ENCODE measurements around the gene KRTAP10-10.

KRTAP10-10 gene

DNA sequence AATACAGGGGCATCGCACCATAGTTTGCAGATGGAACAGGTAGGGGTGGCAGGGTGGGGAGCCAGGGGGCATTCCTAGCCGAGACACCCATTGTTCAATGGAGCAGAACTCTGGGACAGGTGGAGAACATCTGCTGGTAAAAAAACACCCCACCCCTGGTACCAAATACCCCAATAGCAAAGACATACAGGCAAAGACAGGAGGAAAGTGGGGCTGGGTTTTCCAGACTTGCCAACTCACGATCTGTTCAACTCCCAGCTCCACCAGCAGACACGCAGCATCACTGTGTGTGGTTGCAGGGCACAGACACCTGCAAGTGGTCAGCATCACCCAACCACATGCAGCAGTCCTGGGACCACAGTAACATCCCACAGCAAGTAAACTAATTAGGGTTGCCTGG lies 25.6 kb upstream of the KRTAP10-10 start:
- TF ChIP-seq, protein P1, sequence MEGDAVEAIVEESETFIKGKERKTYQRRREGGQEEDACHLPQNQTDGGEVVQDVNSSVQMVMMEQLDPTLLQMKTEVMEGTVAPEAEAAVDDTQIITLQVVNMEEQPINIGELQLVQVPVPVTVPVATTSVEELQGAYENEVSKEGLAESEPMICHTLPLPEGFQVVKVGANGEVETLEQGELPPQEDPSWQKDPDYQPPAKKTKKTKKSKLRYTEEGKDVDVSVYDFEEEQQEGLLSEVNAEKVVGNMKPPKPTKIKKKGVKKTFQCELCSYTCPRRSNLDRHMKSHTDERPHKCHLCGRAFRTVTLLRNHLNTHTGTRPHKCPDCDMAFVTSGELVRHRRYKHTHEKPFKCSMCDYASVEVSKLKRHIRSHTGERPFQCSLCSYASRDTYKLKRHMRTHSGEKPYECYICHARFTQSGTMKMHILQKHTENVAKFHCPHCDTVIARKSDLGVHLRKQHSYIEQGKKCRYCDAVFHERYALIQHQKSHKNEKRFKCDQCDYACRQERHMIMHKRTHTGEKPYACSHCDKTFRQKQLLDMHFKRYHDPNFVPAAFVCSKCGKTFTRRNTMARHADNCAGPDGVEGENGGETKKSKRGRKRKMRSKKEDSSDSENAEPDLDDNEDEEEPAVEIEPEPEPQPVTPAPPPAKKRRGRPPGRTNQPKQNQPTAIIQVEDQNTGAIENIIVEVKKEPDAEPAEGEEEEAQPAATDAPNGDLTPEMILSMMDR (IDR thresholded peaks at IDR 0.05; ENCODE audit: borderline replicate concordance, insufficient read depth, low read depth, low read length) = no peak
- no peak overlapping the region for H3K4me3 ChIP-seq (ENCODE audit: low read depth, low read length)

DNA sequence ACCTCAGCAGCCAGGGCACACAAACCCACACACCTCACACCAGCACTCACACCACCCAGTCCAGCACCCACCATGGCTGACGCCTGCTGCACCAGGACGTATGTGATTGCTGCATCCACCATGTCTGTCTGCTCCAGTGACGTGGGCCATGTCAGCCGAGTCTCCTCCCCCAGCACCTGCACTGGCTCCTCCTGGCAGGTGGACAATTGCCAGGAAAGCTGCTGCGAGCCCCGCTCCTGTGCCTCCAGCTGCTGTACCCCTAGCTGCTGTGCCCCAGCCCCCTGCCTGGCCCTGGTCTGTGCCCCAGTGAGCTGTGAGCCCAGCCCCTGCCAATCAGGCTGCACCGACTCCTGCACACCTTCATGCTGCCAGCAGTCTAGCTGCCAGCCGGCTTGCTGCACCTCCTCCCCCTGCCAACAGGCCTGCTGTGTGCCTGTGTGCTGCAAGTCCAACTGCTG lies 25.1 kb upstream of the KRTAP10-10 start, which contains the start of gene KRTAP10-8:
Gene KRTAP10-8, plus strand, starts transcription at position 51 of the 458 bp plus-strand sequence. Its CDS starts 22 bp downstream, at position 73.
- no peak within 1 kb of the TSS for H3K4me3 ChIP-seq (ENCODE audit: low read depth, low read length)
- TF ChIP-seq, protein P1 (IDR thresholded peaks at IDR 0.05; ENCODE audit: borderline replicate concordance, insufficient read depth, low read depth, low read length) = no peak

DNA sequence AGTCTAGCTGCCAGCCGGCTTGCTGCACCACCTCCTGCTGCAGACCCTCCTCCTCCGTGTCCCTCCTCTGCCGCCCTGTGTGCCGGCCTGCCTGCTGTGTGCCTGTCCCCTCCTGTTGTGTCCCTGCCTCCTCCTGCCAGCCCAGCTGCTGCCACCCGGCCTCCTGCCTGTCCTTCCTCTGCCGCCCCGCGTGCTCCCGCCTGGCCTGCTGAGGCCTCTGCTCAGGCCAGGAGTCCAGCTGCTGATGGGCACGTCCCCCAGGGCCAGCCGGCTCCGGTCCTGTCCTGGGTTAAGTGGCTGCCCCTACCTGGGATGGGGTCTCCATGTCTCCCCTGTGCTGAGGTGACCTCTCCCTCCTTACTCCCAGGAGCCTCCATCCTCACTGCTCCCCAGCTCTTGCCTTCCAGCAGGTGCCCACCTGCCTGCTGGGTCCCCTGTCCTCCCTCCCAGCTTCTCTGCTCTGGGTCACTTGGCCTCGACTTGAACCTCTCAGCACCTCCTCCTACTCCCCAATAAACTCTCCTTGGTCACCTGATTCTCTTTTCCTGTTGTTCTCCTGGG lies 24.4 kb upstream of the KRTAP10-10 start:
- TF ChIP-seq, protein P1 (IDR thresholded peaks at IDR 0.05; ENCODE audit: borderline replicate concordance, insufficient read depth, low read depth, low read length) = no peak
- H3K4me3 ChIP-seq (ENCODE audit: low read depth, low read length) = no peak overlapping the region

DNA sequence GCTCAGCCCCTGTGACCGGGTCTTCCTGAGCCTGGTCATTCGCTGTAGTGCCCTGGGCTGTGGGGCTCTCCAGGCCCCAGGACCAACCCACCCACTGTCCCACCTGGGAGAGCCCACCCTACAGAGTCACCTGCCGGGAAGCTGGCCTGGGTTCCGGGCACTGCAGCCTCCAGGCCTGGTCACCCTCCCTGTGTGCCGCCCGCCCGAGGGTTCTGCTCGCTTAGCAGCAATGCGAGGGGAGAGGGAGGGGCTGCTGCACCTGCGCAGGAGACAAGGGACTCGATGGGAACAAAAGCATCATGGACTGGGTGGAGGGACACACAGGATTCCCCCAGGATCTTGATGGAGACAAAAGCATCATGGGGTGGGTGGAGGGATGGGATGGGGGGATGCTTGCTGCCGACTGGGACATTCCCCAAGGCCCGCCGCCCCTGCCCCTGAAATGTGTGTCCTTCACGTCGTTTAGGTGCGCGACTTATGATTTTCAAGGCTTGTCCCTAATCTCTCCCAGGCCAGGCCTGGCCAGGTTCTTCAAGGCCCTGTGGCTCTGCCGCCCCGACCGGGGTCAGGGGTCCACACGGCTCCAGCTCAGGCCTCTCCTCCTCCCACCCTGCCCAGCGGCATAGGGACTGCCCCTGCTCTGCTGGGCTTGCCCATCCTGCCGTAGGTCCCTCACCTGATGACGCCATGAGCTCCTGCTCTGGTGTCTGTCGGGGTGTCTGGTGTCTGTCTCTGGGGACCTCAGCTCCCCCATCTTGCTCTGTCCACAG lies 23.6 kb upstream of the KRTAP10-10 start:
- TF ChIP-seq, protein P1 (IDR thresholded peaks at IDR 0.05; ENCODE audit: borderline replicate concordance, insufficient read depth, low read depth, low read length) = no peak

DNA sequence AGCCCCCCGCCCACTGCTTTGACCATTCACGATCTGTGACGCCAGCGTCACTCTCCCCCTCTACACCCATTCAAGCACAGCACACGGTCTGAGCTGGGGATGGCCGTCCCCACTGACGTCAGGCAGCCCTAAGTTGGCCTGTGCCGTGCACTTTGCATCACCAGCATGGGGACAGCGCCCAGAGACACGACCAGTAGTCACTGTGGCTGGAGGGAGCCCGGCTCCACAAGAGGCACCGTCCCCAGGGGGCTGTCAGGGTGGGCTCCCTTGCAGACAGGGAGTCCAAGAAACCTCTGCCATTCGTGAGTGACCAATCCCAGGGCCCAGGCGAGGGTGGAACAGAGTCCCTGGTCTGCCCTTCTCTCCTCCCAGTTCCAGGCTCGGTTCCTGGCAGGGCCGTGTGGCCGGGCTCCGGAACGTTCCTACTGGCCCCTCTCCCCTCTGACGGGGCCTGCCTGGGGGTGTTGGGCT lies 23.0 kb upstream of the KRTAP10-10 start:
- no peak overlapping the region for H3K4me3 ChIP-seq (ENCODE audit: low read depth, low read length)
- TF ChIP-seq, protein P1 (IDR thresholded peaks at IDR 0.05; ENCODE audit: borderline replicate concordance, insufficient read depth, low read depth, low read length) = no peak

More for the DNA sequence above, 23.6 kb upstream of the KRTAP10-10 start:
- no peak overlapping the region for H3K4me3 ChIP-seq (ENCODE audit: low read depth, low read length)

DNA sequence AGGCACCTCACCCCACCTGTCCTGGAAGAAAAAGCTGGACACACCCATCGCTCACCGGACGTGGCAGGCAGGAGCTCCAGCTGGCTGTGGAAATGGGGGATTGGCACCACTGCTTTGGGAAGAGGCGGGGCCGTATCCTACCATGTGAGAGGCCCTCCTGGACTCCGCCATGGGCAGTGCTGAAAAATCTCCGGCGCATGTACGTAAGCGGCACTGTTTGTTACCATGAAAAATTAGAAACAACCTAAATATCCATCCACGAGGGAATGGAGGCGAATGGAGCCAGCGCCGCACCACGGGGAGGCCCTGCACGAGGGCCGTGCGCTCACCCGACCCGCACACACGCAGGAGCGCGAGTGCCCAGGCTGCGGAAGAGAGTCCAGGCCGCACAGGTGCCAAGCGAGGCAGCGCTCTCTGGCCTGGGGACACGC lies 22.2 kb upstream of the KRTAP10-10 start:
- TF ChIP-seq, protein P1 (IDR thresholded peaks at IDR 0.05; ENCODE audit: borderline replicate concordance, insufficient read depth, low read depth, low read length) = no peak

More for the DNA sequence above, 22.2 kb upstream of the KRTAP10-10 start:
- H3K4me3 ChIP-seq (ENCODE audit: low read depth, low read length) = no peak overlapping the region

Measured in GM12875 (cell line).